Measurements from ENCODE around the gene KANK2. TPM values are rescaled to one million over a fixed set of nuclear protein-coding genes. Genes with fewer than 3 reads are reported as not detected.

KANK2 gene
- total and polyA plus RNA-seq, 10 of the 15 experiments (the other 5 are each of a cell fraction or from before 2014, with no cell fraction given), result 4.9 to 33.0 (median 21.0) TPM

GRCh38 chr19:11194173-11194572 is 3.2 kb downstream of the KANK2 start:
- Histone ChIP-seq H3K4me3 (no peak overlapping the region), H3K4me2 (ENCODE audit: control insufficient read depth, insufficient read depth) (no peak overlapping the region), H3K79me2 (ENCODE audit: control insufficient read depth, insufficient read depth, low read length) (peaks cover 3% of the 10 kb centered on the region), H3K27ac (ENCODE audit: control insufficient read depth, insufficient read depth) (no peak overlapping the region), H3K9ac (ENCODE audit: control insufficient read depth, insufficient read depth, low read length) (no peak overlapping the region), H4K20me1 (ENCODE audit: control insufficient read depth, insufficient read depth) (no peaks in the 10 kb centered on the region), H3K27me3 (replicated peaks in 1 of 2; ENCODE audit: control insufficient read depth in 2 of 2, insufficient read depth in 2 of 2, low read length in 1 of 2) (no peaks in the 10 kb centered on the region), H2AFZ (ENCODE audit: control insufficient read depth, low read depth, low read length) (no peak overlapping the region), H3K9me3 (replicated peaks; ENCODE audit: control insufficient read depth, insufficient read depth, low read length) (no peaks in the 10 kb centered on the region; the same call in 2 of the 3 replicates), H3K36me3 (ENCODE audit: control insufficient read depth in 2 of 2, insufficient read depth in 2 of 2, low read length in 1 of 2) (no peaks in the 10 kb centered on the region; a peak in 1 of 4 replicates), H3K4me1 (ENCODE audit: control insufficient read depth, insufficient read depth, low read length) (peaks cover 22% of the 10 kb centered on the region)
- ChIA-PET SMC1A (ENCODE audit: uncharacterized antibody, unreplicated experiment) (interaction anchor here (1.1 kb wide), 1 partner anchor 11 kb away, joined by 3 read pairs; no protein-coding TSS in a partner anchor), POLR2A (no interaction called here), RAD21 (ENCODE audit: unreplicated experiment) (no interaction called here), CTCF (no interaction called here)
- DNase-seq (ENCODE audit: low read depth, low spot score), result no peak
- no TSS peak for BruUV-seq (replicated peaks)
- FAIRE-seq, result no peak
- whole genome bisulfite sequencing (ENCODE audit: insufficient coverage, insufficient replicate concordance, low lambda C conversion rate, missing lambda C conversion rate), result 79% methylated on average over 8 of the region's 8 CpGs
- in situ Hi-C loops (cut with MboI), result no loop called here
- intact Hi-C loops (cut with micrococcal nuclease; ENCODE audit: unreplicated experiment), result no loop called here
- TF ChIP-seq NFYB (IDR thresholded peaks at IDR 0.05; ENCODE audit: insufficient read depth, low read depth, low read length), result no peak
- TF ChIP-seq TCF3 (IDR thresholded peaks at IDR 0.05; ENCODE audit: borderline replicate concordance, insufficient read depth, low read depth, low read length), result no peak
- TF ChIP-seq EED (IDR thresholded peaks at IDR 0.05; ENCODE audit: low read depth), result no peak
- TF ChIP-seq CBX3 (IDR thresholded peaks at IDR 0.05; ENCODE audit: borderline replicate concordance, low read depth), result no peak
- TF ChIP-seq HDAC2 (IDR thresholded peaks at IDR 0.05), result no peak
- no peak for TF ChIP-seq ZNF592 (IDR thresholded peaks at IDR 0.05)
- no peak for TF ChIP-seq PAX5 (IDR thresholded peaks at IDR 0.05; ENCODE audit: borderline replicate concordance, low read depth, low read length)
- ATAC-seq, result no peak

Data from GM12878 (cell line).